Stimulated activated CD8-positive, alpha-beta memory T cell treated with anti-CD3 and anti-CD28 coated beads, Interleukin-12 subunit alpha, Interleukin-12 subunit beta, amount 100 ng/mL, for 24 hours (primary cell): ENCODE measurements around the gene TBX15.

Experiments
- DNase-seq: peaks from one replicate; pipeline ENCODE4 v3.0.0-alpha.2; 2020; ENCODE audit errors: extremely low read depth

Gene TBX15

GRCh38 chr1:118985640-118986554 is 2.2 kb downstream of the TBX15 start:
- no peak for DNase-seq

GRCh38 chr1:118984722-118985639 is 3.2 kb downstream of the TBX15 start:
- DNase-seq, result no peak

- DNase-seq, result no peak
Measured at GRCh38 chr1:118984086-118984721, 3.9 kb downstream of the TBX15 start.

DNA sequence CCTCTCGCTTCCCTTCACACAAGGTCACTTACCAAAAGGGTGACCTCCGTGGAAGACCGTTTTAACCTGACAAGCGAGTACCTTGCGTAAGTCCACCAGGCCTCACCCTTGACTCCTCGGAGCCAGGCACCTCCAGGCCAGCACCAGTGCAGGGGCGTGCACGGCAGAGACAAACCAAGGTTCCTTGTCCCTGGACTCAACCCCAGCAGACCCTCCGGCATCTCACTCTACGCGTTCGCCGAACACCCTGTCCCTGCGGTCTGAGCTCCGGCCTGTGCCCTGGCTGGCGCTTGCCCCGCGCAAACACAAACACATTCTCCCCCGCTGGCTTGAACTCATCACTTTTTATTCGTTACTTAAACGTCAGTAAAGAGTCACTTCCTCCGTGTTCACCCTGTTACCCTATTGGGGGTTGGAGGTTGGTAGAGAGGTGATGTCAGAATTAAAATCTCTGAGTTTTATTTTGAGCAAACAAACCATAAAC is 4.5 kb downstream of the TBX15 start:
- no peak for DNase-seq

DNA sequence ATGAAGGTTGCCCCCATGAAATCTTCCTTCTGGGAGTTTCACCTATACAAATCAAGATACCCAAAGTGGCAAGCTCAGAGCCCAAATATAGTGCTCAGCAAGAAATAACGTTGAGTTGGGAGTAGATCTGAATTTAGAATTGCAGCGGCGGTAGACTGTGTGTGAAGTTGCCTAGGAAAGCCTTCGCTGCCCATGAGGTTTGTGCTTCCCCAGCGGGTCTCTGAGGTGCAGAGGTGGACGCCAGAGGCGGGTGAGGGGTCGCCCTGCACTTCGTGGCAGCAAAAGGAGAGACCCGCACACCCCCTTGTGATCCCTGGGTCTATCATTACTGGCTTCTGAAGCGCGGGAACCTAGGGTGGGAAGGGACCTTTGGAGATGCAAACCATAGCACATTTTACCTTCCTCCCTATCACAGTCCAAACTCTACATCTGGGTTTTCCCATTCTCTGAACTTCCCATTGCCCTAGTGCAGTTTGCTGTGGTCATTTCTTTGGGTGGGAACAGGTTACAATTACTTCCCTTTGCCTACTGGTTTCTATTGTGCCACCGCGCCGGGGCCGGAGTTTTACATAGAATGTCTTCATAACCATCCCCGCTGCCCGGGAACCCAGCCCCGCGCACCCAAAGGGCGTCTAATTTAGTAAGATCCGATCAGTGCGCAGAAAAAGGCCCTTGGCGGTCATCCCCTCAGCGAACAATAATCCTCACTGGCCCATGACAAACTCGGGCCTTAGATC is 5.2 kb downstream of the TBX15 start:
- no peak for DNase-seq

GRCh38 chr1:118982266-118982665 is 5.9 kb downstream of the TBX15 start:
- DNase-seq, result no peak

- no peak for DNase-seq
Measured at GRCh38 chr1:118981436-118981835, 6.7 kb downstream of the TBX15 start.

GRCh38 chr1:118979754-118980575 is 8.2 kb downstream of the TBX15 start:
- no peak for DNase-seq

DNA sequence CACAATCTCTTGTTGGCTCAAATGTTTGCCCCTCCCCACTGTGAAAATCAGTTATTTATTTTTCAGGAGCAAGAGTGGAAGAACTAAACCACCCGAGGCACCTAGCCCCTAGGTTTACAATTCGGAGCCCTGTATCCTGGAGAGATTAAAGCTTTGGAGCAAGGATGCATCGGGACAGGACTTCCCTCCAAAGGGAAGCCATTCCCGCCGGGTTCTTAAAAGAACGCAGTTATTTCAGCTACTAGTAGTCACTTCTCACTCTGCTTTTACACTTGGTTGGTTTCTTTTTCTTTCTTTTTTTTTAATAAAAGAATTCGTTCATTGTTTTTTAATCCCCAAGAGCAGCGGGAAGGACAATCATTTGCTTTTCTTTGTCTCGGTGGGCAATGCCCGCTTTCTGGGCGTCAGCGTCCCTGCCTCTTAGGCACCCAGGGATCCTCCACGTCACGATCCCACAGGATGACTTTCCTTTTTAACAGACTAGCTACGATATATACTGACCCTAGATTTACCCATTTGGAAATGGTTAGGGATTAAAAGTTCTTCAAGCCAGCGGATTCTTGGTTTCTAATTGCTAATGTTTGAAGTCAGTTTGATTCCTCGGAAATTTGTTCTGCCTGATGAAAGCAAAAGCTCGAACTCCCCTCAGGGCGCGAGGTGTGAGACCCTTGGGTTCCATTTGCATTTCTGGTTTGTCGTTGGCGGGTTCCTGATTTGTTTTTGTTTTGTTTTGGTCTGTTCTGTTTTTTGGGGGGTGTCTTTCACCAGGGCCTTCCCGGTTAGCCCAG is 9.0 kb downstream of the TBX15 start:
- DNase-seq, result no peak

DNA sequence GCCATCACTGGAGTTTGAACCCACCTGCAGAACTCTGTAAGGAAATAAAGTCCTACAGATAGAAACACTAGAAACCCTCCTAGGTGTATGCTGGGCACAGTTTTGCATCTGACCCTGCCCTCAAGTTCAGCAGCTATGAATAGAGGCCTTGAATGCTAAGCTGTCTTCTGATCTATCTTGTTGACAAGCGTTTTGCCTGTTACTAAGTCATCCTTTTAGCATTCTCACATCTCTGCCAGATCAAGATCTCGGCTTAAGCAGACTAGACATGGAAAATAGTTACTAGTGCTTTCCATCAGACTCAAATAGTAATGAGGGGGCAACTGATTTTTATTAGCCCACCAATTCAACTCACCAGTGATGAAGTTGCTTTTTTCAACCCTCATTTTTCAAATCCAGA is 10.5 kb downstream of the TBX15 start:
- no peak for DNase-seq

GRCh38 chr1:118974661-118975060 is 13.5 kb downstream of the TBX15 start:
- no peak for DNase-seq

GRCh38 chr1:118973531-118974137 is 14.5 kb downstream of the TBX15 start:
- DNase-seq, result no peak

GRCh38 chr1:118973032-118973431 is 15.1 kb downstream of the TBX15 start:
- no peak for DNase-seq

GRCh38 chr1:118970451-118970850 is 17.7 kb downstream of the TBX15 start:
- DNase-seq, result no peak

GRCh38 chr1:118963456-118964430 is 24.4 kb downstream of the TBX15 start:
- no peak for DNase-seq

- no peak for DNase-seq
Measured at GRCh38 chr1:118963138-118963455, 25.0 kb downstream of the TBX15 start.

- DNase-seq, result no peak
Measured at GRCh38 chr1:118961156-118961555, 27.0 kb downstream of the TBX15 start.

GRCh38 chr1:118960567-118961136 is 27.5 kb downstream of the TBX15 start:
- DNase-seq, result no peak
